K562 (cell line): ENCODE measurements around the gene SH2D5. TPM values are rescaled to one million over a fixed set of nuclear protein-coding genes. Genes with fewer than 3 reads are reported as not detected.

Source experiments
- ELF1 ChIP-seq: fragments of 200-800 bp; sonication (Bioruptor generic); IDR thresholded peaks from 2 replicates; pipeline ENCODE4 v1.6.1; 2016; ENCODE audit warnings: missing genetic modification characterization, missing compliant biosample characterization
- ETV5 ChIP-seq: sonication (generic); formaldehyde crosslinking; IDR thresholded peaks from 2 replicates; pipeline ENCODE4 v1.4.0; 2020; ENCODE audit warnings: low read depth, mild to moderate bottlenecking, missing genetic modification reagents
- MYC ChIP-seq, 2 experiments: fragments of 250-450 bp in 1 of 2; sonication (Bioruptor Pico) in 1 of 2; IDR thresholded peaks; 2 replicates each; pipeline versions ENCODE4 v1.5.1 to v1.6.1; 2012 to 2021; ENCODE audit warnings: low read depth in 2 of 2, borderline replicate concordance in 1 of 2, improper control_type of control experiment in 1 of 2, low read length in 1 of 2, mild to moderate bottlenecking in 1 of 2, moderate library complexity in 1 of 2
- TAF7 ChIP-seq: fragments of 450-650 bp; IDR thresholded peaks from 2 replicates; pipeline ENCODE4 v1.6.1; 2016; ENCODE audit warnings: missing genetic modification characterization, missing compliant biosample characterization
- polyA plus RNA-seq, 8 experiments: library from polyadenylated mRNA; depleted of rRNA in 4 of 8; stranded (reverse) in 5 of 8; unstranded in 3 of 8; fragments of >200 nt; fragmentation: Nextera tagmentation in 2 of 8; fragmentation: Illumina TruSeq in 1 of 8; extraction: Ambion mirVana in 2 of 8; extraction: Trizol in 1 of 8; gene quantifications; 2 replicates each; pipeline versions ENCODE4 v1.2.1 to v1.2.3, GENCODE V29; 2011 to 2014; ENCODE audit warnings: inconsistent platforms in 1 of 8, missing spikeins in 1 of 8
- total RNA-seq, 7 experiments: library from RNA; depleted of rRNA in 6 of 7; stranded (reverse); fragments of >200 nt in 6 of 7; fragmentation: Illumina TruSeq in 2 of 7; extraction: Trizol in 2 of 7; gene quantifications; 2 replicates each; pipeline versions ENCODE4 v1.2.1 to v1.2.3, GENCODE V29; 2011 to 2021; ENCODE audit warnings: low replicate concordance in 1 of 7
- TF ChIP-seq, protein P1 (sequence below): fragments of 450-650 bp; IDR thresholded peaks from 2 replicates; pipeline ENCODE4 v1.6.1; 2016; ENCODE audit warnings: mild to moderate bottlenecking, moderate library complexity
- TF ChIP-seq, protein P2 (sequence below): sonication (generic); formaldehyde crosslinking; IDR thresholded peaks from 2 replicates; pipeline ENCODE4 v1.8.0; 2022; ENCODE audit warnings: missing genetic modification reagents, mild to moderate bottlenecking, moderate library complexity, borderline replicate concordance
- TF ChIP-seq, protein P3 (sequence below), 2 experiments: fragments of 450-650 bp; IDR thresholded peaks; 2 replicates each; pipeline ENCODE4 v1.6.1; 2018; ENCODE audit warnings: mild to moderate bottlenecking in 2 of 2, low read depth in 1 of 2; ENCODE audit not compliant: partially characterized antibody in 2 of 2
- TF ChIP-seq, protein P4 (sequence below): fragments of 250-450 bp; sonication (Bioruptor Pico); IDR thresholded peaks from 2 replicates; pipeline ENCODE4 v1.6.1; 2021; ENCODE audit warnings: mild to moderate bottlenecking

SH2D5 gene
- total and polyA plus RNA-seq, 9 of the 15 experiments (the other 6 are each of a cell fraction or from before 2014, with no cell fraction given) = 0.06 to 0.11 TPM; not detected in 7

DNA sequence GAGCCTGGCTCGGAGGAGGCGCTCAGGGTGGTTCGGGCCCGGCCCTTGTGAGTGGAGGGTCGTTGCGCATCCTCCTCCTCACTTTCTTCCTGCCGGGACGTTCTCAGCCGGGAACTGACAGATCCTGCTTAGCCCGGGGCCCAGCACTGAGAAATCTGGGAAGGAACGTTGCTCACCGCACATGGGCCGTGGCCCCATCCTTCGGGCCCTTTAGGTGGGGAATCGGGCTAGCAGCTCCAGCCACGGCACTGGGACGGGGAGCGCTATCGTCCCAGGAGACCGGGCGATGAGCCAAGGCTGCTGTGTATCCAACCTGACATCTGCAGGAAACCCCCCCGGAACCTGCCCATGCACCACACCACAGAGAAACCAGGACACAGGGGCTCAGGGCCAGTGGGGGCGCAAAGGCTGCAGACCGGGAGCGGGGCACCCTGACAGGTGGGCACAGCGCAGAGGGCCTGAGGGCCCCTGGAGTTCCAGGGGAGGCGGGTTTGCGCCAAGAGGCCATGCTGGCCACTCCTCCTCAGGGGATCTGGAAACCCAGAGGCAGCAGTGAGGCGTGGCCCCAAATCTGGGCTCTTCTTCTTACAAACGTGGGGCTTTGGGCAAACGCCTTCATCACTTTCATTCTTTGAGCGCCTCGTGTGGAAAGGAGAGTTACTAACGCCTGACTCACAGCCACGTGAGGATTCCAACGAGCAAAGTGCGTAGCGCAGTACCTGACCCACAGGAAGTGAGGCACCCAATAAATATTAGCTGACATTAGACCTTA is at the start of gene SH2D5 (continued):
- TF ChIP-seq, protein P1, sequence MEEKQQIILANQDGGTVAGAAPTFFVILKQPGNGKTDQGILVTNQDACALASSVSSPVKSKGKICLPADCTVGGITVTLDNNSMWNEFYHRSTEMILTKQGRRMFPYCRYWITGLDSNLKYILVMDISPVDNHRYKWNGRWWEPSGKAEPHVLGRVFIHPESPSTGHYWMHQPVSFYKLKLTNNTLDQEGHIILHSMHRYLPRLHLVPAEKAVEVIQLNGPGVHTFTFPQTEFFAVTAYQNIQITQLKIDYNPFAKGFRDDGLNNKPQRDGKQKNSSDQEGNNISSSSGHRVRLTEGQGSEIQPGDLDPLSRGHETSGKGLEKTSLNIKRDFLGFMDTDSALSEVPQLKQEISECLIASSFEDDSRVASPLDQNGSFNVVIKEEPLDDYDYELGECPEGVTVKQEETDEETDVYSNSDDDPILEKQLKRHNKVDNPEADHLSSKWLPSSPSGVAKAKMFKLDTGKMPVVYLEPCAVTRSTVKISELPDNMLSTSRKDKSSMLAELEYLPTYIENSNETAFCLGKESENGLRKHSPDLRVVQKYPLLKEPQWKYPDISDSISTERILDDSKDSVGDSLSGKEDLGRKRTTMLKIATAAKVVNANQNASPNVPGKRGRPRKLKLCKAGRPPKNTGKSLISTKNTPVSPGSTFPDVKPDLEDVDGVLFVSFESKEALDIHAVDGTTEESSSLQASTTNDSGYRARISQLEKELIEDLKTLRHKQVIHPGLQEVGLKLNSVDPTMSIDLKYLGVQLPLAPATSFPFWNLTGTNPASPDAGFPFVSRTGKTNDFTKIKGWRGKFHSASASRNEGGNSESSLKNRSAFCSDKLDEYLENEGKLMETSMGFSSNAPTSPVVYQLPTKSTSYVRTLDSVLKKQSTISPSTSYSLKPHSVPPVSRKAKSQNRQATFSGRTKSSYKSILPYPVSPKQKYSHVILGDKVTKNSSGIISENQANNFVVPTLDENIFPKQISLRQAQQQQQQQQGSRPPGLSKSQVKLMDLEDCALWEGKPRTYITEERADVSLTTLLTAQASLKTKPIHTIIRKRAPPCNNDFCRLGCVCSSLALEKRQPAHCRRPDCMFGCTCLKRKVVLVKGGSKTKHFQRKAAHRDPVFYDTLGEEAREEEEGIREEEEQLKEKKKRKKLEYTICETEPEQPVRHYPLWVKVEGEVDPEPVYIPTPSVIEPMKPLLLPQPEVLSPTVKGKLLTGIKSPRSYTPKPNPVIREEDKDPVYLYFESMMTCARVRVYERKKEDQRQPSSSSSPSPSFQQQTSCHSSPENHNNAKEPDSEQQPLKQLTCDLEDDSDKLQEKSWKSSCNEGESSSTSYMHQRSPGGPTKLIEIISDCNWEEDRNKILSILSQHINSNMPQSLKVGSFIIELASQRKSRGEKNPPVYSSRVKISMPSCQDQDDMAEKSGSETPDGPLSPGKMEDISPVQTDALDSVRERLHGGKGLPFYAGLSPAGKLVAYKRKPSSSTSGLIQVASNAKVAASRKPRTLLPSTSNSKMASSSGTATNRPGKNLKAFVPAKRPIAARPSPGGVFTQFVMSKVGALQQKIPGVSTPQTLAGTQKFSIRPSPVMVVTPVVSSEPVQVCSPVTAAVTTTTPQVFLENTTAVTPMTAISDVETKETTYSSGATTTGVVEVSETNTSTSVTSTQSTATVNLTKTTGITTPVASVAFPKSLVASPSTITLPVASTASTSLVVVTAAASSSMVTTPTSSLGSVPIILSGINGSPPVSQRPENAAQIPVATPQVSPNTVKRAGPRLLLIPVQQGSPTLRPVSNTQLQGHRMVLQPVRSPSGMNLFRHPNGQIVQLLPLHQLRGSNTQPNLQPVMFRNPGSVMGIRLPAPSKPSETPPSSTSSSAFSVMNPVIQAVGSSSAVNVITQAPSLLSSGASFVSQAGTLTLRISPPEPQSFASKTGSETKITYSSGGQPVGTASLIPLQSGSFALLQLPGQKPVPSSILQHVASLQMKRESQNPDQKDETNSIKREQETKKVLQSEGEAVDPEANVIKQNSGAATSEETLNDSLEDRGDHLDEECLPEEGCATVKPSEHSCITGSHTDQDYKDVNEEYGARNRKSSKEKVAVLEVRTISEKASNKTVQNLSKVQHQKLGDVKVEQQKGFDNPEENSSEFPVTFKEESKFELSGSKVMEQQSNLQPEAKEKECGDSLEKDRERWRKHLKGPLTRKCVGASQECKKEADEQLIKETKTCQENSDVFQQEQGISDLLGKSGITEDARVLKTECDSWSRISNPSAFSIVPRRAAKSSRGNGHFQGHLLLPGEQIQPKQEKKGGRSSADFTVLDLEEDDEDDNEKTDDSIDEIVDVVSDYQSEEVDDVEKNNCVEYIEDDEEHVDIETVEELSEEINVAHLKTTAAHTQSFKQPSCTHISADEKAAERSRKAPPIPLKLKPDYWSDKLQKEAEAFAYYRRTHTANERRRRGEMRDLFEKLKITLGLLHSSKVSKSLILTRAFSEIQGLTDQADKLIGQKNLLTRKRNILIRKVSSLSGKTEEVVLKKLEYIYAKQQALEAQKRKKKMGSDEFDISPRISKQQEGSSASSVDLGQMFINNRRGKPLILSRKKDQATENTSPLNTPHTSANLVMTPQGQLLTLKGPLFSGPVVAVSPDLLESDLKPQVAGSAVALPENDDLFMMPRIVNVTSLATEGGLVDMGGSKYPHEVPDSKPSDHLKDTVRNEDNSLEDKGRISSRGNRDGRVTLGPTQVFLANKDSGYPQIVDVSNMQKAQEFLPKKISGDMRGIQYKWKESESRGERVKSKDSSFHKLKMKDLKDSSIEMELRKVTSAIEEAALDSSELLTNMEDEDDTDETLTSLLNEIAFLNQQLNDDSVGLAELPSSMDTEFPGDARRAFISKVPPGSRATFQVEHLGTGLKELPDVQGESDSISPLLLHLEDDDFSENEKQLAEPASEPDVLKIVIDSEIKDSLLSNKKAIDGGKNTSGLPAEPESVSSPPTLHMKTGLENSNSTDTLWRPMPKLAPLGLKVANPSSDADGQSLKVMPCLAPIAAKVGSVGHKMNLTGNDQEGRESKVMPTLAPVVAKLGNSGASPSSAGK = peak; percentile 84
- TF ChIP-seq TAF7 (tag) = no peak
- TF ChIP-seq, protein P2, sequence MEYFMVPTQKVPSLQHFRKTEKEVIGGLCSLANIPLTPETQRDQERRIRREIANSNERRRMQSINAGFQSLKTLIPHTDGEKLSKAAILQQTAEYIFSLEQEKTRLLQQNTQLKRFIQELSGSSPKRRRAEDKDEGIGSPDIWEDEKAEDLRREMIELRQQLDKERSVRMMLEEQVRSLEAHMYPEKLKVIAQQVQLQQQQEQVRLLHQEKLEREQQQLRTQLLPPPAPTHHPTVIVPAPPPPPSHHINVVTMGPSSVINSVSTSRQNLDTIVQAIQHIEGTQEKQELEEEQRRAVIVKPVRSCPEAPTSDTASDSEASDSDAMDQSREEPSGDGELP (CRISPR knock-in tag) = peak; percentile 26; the same call in 1 of the 2 replicates
- TF ChIP-seq ETV5 (CRISPR knock-in tag) = peak; percentile 78; the same call in 1 of the 2 replicates
- TF ChIP-seq, protein P3, sequence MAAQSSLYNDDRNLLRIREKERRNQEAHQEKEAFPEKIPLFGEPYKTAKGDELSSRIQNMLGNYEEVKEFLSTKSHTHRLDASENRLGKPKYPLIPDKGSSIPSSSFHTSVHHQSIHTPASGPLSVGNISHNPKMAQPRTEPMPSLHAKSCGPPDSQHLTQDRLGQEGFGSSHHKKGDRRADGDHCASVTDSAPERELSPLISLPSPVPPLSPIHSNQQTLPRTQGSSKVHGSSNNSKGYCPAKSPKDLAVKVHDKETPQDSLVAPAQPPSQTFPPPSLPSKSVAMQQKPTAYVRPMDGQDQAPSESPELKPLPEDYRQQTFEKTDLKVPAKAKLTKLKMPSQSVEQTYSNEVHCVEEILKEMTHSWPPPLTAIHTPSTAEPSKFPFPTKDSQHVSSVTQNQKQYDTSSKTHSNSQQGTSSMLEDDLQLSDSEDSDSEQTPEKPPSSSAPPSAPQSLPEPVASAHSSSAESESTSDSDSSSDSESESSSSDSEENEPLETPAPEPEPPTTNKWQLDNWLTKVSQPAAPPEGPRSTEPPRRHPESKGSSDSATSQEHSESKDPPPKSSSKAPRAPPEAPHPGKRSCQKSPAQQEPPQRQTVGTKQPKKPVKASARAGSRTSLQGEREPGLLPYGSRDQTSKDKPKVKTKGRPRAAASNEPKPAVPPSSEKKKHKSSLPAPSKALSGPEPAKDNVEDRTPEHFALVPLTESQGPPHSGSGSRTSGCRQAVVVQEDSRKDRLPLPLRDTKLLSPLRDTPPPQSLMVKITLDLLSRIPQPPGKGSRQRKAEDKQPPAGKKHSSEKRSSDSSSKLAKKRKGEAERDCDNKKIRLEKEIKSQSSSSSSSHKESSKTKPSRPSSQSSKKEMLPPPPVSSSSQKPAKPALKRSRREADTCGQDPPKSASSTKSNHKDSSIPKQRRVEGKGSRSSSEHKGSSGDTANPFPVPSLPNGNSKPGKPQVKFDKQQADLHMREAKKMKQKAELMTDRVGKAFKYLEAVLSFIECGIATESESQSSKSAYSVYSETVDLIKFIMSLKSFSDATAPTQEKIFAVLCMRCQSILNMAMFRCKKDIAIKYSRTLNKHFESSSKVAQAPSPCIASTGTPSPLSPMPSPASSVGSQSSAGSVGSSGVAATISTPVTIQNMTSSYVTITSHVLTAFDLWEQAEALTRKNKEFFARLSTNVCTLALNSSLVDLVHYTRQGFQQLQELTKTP (IDR thresholded peaks at IDR 0.05; ENCODE audit: low read depth in 1 of 2, partially characterized antibody in 2 of 2) = no peak
- TF ChIP-seq, protein P4, sequence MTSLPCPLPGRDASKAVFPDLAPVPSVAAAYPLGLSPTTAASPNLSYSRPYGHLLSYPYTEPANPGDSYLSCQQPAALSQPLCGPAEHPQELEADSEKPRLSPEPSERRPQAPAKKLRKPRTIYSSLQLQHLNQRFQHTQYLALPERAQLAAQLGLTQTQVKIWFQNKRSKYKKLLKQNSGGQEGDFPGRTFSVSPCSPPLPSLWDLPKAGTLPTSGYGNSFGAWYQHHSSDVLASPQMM = no peak
- TF ChIP-seq ELF1 = 0 out of 2 replicates have a peak, but pooled peaks have one; percentile 28
- TF ChIP-seq MYC (IDR thresholded peaks at IDR 0.05; ENCODE audit: low read depth, low read length) = peak; percentile 83
- TF ChIP-seq MYC (CRISPR knock-in tag; IDR thresholded peaks at IDR 0.05; ENCODE audit: borderline replicate concordance, low read depth) = no peak
